Right ventricle myocardium inferior (tissue), 1 donor: ENCODE measurements around the gene RGPD4. TPM values are rescaled to one million over a fixed set of nuclear protein-coding genes. Genes with fewer than 3 reads are reported as not detected.
"Not testable (repeated sequence)": the region's sequence is repeated elsewhere in the genome, so short reads cannot be mapped to it uniquely, and the experiment has no call there.

Source experiments
- ATAC-seq: fragments of 200-7000 bp; cut with Tn5 transposase; one replicate; pipeline ENCODE4 v1.9.1; 2020; ENCODE audit warnings: mild to moderate bottlenecking, moderate library complexity
- DNase-seq: peaks from one replicate; pipeline ENCODE4 v3.0.0; 2021; ENCODE audit errors: missing footprints
- intact Hi-C: fragments of 100-400 bp; cut with DNase I; formaldehyde crosslinking; loops from one replicate; pipeline ENCODE4 v1.11.0; 2022
- long read RNA-seq: library from polyadenylated mRNA; unstranded; transcript quantifications from one replicate; pipeline ENCODE4 v2.0.0, GENCODE V29; 2021
- total RNA-seq: library from RNA; stranded (reverse); fragmentation: NEBNext Ultra II Directional; extraction: Animal tissue kit (Norgen Biotek cat#: 25700); gene quantifications from one replicate; pipeline ENCODE4 v1.2.1, GENCODE V29; 2021
- donor health status: DM: no; HTN: yes; CAD: no; lungs with severe emphysema.

The RGPD4 gene
- 0.05 TPM for total RNA-seq
- long read RNA-seq: 0 reads

DNA sequence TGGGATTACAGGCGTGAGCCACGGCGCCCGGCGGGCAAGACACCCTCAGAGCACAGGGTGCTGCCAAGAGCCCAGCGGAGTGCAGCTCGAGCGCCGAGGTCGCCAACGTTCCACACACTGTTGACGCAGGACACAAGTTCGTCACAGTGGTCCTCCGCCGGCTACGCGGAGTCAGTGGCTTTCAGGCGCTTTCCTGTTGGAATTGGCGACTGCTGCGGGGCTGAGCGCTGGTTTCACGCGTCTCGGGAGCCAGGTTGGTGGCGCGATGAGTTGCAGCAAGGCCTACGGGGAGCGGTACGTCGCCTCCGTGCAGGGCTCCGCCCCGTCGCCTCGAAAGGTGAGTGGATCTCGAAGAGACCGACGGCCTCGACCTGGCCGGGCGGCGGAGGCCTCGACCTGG is at the start of gene RGPD4:
Gene RGPD4, plus strand, starts transcription at position 144 of the 400 bp plus-strand sequence. Its CDS starts 122 bp downstream, at position 266.
- peak; percentile 63 for DNase-seq
- intact Hi-C loops, ATAC-seq: not testable (repeated sequence)

DNA sequence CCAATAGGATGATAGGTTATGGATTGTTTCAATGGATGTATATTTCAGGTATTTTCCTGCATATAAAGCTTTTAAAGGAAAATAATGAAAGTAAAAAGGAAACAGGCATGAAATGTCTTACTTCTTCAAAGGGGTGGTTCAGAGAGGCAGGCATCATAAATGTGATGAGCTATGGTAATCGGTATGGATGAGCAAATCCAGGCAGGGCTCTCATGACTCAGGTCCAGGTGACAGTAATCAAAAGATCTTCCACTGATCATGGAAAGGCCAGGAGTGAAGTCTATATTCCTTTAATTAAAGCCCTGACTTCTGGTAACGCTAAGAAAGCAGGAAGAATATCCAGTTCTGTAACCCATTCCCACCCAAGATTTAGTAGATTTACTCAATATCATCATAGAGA is 48.7 kb upstream of the RGPD4 start:
- no peak for ATAC-seq
- DNase-seq: no peak
- intact Hi-C loops: no loop called here

DNA sequence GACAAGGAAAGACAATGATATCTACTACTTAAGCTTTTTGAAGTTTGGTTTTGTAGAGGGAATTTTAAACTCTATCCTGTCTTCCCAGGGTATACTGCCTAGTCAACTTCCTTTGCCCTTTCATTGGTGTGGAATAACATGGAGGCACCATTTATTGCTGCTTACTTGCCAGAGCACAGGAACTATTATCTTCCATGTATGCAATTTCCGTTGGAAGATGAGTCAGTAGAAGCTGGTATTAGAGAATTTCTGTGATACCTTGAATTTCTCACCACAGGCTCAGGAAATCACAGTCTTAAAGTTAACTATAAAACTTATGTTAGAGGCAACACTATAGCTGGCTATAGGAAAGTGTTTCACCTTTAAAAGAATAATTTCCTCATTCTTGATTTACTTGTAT is 40.9 kb upstream of the RGPD4 start:
- DNase-seq (no peak), ATAC-seq (no peak)
- intact Hi-C loops: no loop called here

DNA sequence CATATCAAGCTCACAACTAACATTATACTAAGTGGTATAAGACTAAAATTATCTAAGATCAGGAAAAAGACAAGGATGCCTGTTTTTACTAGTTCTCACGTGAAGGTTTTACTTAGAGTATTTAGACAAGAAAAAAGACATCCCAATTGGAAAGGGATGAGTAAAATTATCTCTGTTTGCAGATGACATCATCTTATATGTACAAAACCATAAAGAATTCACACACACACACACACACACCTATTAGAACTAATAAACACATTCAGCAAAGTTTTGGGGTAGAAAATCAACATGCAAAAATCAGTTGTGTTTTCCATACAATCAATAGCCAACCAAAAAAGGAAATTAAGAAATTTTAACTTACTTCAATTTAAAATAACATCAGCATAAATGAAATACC is 35.9 kb upstream of the RGPD4 start:
- no peak for DNase-seq
- ATAC-seq: no peak
- intact Hi-C loops: no loop called here

DNA sequence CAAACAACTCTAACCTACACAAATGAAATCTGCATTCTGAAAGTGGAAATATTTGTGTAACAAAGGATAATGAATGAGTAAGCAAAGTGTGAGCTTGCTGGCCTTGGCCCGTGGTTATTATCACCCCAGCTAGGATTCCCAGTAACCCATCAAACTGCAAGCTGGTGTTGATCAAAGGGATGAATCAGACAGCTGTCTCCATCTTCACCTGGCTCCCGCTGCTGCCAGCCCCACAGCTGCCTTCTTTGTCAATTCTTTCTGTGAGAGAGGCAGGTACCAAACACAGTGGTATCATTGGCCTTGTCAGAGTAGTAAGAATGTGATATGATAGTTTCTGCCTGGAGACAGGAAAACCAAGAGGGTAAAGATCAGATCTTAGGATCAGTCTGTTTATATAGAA is 25.2 kb upstream of the RGPD4 start:
- ATAC-seq (no peak), DNase-seq (no peak)
- intact Hi-C loops: no loop called here

DNA sequence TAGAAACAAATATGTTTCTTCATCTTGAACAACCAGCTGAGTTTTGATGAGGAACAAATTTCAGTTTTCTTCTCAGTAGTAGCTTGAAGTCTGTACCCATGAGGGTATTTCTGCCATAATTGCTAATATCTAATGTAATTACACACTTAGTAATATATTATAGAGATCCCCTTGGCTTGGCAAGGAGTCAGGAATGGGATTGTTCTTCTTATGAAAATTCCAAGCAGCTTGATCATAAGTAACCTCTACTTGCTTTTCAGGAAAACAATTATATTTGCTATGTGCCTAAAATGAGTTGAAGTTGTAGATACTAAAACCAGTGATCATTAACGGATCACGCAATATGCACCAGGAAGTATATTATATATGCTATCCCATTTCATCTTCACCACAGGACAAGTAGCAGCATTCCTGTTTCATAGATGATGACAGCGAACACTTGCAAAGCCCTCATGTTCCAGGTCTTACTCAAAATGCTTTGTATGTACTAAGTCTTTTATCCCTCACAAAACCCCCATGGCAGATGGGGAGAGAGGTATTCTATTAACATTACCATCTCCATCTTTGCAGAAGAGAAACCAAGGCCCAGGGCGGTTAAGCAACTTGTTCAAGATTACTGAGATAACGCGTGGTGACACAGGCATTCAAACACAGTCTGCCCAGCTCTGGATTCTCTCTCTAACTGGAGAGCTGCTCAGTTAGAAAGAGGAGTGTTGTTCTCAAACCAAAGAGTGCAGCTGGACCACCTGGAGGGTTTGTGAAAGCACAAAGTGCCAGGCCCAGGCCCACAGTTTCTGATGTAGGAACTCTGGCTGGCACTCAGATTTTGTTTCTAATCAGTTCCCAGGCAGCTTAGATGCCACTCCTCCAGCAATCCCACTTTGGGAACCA is 21.8 kb upstream of the RGPD4 start:
- intact Hi-C loops: no loop called here
- DNase-seq (no peak), ATAC-seq (no peak)

DNA sequence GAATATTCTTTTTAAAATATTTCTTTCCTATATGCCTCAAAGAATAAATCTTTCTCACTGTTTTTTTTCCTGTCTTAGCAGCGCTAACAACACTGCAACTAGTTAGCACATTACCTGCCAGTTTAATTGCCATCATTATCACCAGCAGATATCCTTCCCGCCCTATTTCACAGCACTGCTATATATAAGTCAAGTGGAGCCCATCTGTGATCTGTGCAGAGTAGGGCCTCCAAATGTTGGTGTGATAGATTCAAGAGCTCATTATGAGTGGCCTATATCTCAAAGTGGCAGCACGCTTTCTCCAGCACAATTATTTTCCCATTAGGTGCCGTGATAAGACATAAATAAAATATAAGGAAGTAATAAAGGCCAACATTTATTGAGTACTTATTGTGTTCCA is 19.8 kb upstream of the RGPD4 start:
- no peak for DNase-seq
- no peak for ATAC-seq
- intact Hi-C loops: no loop called here

DNA sequence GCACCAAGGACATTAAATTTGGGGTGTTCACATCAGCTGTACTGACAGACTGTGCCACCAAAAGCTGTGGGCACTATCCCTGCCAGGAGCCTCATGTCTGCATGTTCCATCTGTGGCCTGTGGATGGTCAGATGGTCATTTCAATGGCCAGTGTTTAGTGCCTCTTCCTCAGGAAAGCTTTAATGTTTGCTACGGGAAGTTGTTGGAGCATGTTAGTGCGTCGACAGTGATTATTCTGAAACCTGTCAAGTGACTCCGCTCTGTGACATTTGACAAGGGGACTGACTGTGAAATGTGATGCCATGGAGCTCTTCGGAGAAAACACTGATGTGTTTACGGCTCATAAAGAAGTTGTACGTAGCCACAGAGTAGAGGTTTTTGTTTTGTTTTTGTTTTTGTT is 18.7 kb upstream of the RGPD4 start:
- no peak for DNase-seq
- intact Hi-C loops: no loop called here
- no peak for ATAC-seq

DNA sequence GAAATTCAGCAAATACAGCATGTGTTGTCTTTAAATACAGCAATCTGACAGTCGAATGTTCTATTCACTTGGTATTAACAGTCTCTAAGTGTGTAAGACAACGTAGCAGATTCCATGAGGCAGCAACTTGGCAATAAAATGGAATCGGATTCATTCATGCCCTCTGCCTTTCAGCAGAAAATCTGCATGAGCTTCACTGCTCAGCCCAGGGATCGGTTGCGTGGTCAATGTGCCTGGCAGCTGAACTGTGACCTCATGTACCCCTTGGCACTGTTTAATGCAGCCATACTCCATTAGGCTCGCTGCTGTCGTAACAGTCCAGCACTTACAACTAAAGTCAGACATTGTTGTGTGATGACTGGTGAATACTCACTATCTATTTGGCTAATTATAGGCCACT is 17.7 kb upstream of the RGPD4 start:
- ATAC-seq (peak; percentile 85), DNase-seq (no peak)
- intact Hi-C loops: no loop called here

DNA sequence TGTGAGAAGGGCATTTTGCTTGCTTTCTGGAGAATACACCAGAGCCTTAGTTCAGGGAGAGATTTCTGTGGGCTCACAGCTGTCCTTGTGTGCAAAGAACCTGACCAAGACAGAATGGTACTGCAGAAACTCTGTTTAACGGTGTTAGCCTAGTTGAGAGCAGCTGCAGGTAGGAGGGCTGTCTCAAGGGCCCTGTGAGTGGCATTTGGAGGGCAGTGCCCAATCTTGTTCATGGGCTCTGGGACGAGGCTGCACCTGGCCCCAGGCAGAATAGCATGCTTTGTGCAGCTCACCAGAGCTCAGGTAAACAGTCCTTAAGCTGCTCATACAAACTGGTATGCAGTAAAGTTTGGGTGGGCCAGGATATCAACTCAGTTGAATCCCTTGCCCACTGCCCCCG is 16.9 kb upstream of the RGPD4 start:
- intact Hi-C loops: no loop called here
- ATAC-seq (no peak), DNase-seq (no peak)

DNA sequence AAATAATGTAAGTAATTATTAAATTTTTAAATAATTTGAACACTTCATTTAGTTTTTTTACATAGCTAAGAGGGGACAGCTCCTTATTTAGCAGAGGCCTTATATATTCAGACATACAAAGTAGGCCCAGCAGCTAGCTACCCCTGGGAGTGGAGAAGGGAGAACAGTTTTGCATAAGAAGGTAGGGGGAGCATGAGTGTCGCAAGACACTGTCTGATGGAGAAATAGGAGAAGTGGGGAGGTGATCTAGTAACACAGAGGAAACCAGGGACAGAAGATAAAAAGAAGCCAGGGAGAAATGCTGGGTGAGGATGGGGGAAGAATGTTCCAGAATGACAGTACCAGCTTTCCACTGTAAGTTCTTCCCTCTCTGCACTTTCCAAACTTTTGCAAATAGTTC is 16.0 kb upstream of the RGPD4 start:
- intact Hi-C loops: no loop called here
- ATAC-seq (no peak), DNase-seq (no peak)

DNA sequence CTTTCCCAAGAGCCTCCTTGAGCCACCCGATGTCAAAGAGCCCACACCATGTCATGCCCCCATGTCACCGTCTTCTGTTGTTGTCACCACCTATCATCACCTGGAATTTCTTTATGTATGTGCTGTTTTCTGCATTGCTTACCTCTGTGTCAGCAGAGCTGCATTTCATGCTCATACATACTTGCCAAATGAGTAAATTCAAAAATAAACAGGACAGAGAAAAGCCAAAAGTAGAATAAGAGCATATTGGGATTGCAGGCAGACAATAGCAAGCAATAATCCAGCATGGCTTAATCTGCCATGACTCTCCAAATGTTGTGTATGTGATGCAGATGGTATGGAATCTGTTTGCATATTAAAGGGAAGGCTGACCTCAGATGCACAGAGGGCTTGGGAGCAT is 15.3 kb upstream of the RGPD4 start:
- intact Hi-C loops: no loop called here
- DNase-seq (no peak), ATAC-seq (no peak)

DNA sequence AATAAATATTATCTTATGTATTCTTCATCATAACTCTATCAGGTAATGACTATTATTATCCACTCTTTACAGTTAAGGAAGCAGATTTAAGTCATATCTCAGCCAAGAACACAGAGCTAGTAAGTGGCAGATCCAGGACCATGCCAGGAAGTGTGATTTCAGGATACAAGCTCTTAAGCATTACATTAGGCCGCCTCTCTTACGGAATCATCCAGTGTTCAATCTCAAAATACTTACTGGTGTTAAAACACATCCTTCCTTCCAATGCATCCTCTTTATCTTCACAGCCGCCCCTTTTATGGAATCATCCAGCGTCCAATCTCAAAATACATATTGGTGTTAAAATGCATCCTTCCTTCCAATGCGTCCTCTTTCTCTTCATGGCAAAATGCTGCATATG is 14.7 kb upstream of the RGPD4 start:
- DNase-seq (no peak), ATAC-seq (no peak)
- intact Hi-C loops: no loop called here

DNA sequence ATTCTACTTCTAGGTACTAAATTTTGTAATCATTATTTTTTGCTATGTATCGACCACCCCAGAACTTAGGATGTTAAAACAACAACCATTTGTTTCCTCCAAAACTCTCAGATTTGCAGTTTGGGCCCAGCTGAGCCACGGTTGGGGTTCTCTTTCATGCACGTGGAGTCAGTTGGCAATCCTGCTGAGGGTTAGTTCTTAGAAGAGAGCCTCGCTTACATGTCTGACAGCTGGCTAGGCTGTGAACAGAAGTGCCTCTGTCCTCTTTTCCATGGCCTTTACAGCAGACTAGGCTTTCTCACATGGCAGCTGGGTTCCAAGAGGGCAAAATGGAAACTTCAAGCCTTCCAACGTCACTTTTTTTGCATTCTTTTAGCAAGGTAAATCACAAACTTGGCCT is 9.3 kb upstream of the RGPD4 start:
- intact Hi-C loops: no loop called here
- DNase-seq (no peak), ATAC-seq (no peak)

DNA sequence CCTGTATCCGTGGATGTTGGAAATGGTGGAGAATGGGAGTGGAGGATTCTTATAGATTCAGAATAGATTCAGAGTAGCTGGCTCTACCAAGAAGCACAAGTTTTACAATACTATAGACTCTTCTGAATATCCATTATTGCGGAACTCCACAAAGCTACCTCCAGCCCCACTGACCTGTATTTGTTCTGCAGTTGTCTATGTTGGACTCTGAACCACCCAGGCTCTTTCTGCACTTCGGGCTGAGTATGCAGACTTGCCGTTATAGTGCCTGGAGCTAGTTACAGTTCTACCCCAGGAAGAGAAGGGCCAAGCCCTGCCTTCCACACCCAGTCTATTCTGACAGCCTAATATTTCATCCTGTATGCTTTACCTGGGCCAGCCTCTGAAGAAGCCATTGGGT is 4.4 kb upstream of the RGPD4 start:
- intact Hi-C loops: no loop called here
- ATAC-seq: no peak
- no peak for DNase-seq

DNA sequence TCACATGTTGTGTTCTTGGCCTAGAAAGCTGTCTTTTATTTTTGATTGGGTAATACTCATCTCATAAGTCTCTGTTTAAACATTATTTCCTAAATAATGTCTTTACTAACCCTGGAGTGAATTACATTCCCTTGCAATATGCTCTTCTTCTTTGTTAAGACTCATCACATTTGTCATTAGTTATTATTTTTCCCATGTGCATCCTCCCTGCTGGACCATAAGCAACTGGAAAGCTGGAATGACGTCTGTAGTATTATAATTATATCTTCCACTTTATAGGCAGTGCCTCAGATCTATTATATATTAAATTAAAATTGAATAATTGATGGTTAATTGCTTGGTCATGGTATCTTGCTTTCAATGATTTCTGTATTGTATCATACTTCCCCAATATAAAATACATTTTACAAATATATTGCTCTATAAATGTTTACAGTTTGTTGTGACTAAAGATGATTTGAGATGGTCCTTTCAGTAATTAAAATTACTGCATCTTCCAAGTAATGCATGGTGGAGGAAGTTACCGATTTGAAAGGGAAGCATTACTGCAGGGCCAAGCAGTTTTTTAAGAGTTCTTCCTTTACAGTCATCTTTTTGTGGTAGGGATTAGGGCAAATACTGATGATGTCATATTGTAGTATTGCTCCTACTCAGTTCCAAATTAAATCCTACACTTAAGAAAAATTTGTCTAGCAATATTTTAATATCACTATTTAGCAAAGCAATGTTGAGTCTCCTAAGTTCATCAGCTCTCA is 2.1 kb upstream of the RGPD4 start:
- intact Hi-C loops: no loop called here

DNA sequence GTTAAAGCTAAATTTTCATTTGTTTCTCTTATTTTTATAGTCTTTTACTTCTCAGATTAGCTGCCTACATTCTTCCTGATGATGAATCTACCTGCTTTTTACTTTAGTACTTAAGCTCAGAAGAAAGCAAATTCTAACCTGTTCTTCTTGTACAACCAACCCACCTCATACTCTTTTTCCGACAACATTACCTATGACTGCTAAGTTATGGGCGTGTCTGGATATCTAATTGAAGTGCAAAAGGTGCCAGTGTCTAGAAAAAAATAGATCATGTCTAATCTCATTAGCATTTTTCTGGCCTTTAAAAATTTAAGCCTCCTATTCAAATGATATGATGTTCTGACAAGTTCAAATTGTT is 1.5 kb upstream of the RGPD4 start:
- ATAC-seq (no peak), DNase-seq (no peak)
- intact Hi-C loops: no loop called here

More for the DNA sequence above, 2.1 kb upstream of the RGPD4 start:
- DNase-seq (no peak), ATAC-seq (no peak)

DNA sequence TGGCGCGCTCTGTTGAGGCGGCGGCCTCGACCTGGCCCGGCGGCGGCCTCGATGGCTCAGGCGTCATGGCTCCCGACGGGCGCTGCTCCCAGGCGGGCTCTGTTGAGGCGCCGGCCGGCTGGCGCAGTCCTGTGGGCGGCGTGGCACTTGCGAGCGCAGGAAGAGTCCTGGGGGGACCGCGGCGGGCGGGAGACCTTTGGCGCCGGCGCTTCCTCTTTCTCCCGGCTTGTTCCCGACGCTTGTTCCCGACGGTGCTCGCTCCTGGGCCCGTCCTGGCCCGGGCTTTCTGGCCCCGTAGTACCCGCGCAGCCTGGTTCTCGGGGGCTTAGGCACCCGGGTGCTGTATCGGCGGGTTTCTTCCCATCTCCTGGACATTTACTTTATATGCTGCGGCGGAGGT is 2.8 kb downstream of the RGPD4 start:
- intact Hi-C loops, ATAC-seq: not testable (repeated sequence)
- DNase-seq: peak; percentile 62

DNA sequence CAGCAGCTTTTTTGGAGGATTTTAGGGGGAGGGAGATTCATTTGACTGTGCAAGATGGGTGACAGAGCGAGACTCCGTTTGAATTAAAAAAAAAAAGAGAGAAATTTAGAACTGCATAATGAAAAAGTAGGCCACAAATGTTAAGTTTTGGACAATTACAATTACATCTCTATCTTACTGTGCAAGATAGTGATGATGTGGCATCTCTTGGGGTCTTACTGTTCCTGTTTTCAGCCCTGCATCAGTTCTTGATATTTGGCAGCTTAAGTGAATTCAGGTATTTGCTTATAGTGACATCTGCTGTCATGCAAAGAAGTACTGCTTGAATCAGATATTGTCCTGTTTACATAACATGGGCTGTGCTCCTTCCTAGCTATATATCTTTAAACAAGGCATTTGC is 6.5 kb downstream of the RGPD4 start:
- intact Hi-C loops, ATAC-seq, DNase-seq: not testable (repeated sequence)

DNA sequence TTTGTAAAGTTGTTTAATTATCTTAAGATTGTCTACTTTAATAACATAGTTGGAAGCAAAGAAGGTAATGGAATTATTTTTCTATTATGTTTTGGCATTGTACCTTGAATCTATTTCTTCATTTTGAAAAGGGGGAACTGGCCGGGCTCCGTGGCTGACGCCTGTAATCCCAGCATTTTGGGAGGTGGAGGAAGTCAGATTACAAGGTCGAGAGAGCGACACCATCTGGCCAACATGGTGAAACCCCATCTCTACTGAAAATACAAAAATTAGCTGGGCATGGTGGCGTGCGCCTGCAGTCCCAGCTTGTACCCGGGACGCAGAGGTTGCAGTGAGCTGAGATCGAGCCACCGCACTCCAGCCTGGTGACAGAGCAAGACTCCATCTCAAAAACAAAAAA is 6.9 kb downstream of the RGPD4 start:
- DNase-seq, ATAC-seq, intact Hi-C loops: not testable (repeated sequence)
